Mucosa of descending colon (tissue), 3 donors: Measurements from ENCODE around the gene TMPRSS3. TPM values are rescaled to one million over a fixed set of nuclear protein-coding genes. Genes with fewer than 3 reads are reported as not detected.

Source experiments
- ATAC-seq: fragments of 200-7000 bp; cut with Tn5 transposase; one replicate; pipeline ENCODE4 v1.9.1; 2020; ENCODE audit warnings: mild to moderate bottlenecking, moderate library complexity
- DNase-seq, 3 donors: peaks; one replicate each; pipeline ENCODE4 v3.0.0-alpha.2; 2020
- H3K36me3 ChIP-seq: fragments of 200-600 bp; one replicate; pipeline ENCODE4 v1.8.0; 2021; ENCODE audit warnings: low read depth, mild to moderate bottlenecking
- H3K4me1 ChIP-seq: fragments of 200-600 bp; one replicate; pipeline ENCODE4 v1.8.0; 2021; ENCODE audit warnings: low read depth, mild to moderate bottlenecking
- H3K4me3 ChIP-seq: fragments of 200-600 bp; one replicate; pipeline ENCODE4 v1.8.0; 2021; ENCODE audit warnings: mild to moderate bottlenecking
- H3K9me3 ChIP-seq: fragments of 200-600 bp; one replicate; pipeline ENCODE4 v1.8.0; 2021; ENCODE audit warnings: mild to moderate bottlenecking
- intact Hi-C, 2 donors: fragments of 100-400 bp; cut with DNase I in 1 of 2; cut with micrococcal nuclease in 1 of 2; formaldehyde crosslinking; loops; one replicate each; pipeline versions ENCODE4 v1.11.0 to v1.11.1; 2022; cut with DNase I, micrococcal nuclease
- total RNA-seq, 3 donors: library from RNA; stranded (reverse); fragmentation: NEBNext Ultra II Directional in 2 of 3; extraction: Animal tissue kit (Norgen Biotek cat#: 25700) in 2 of 3; gene quantifications; one replicate each; pipeline versions ENCODE4 v1.2.1 to v1.2.4, GENCODE V29; 2021 to 2023
- TF ChIP-seq, protein P1 (sequence below): fragments of 200-600 bp; IDR thresholded peaks from one replicate; pipeline ENCODE4 v1.8.0; 2022; ENCODE audit warnings: antibody characterized with exemption, mild to moderate bottlenecking
- donor health status: DM: no; HTN: no; CAD: no; lungs with moderate emphysema.
- donor health status: DM: no; HTN: no; CAD: no.
- donor health status: DM: no; HTN: yes; CAD: no.

Gene TMPRSS3
- total RNA-seq, 3 donors from 2014 or later: 0.35 to 0.72 (median 0.69) TPM

DNA sequence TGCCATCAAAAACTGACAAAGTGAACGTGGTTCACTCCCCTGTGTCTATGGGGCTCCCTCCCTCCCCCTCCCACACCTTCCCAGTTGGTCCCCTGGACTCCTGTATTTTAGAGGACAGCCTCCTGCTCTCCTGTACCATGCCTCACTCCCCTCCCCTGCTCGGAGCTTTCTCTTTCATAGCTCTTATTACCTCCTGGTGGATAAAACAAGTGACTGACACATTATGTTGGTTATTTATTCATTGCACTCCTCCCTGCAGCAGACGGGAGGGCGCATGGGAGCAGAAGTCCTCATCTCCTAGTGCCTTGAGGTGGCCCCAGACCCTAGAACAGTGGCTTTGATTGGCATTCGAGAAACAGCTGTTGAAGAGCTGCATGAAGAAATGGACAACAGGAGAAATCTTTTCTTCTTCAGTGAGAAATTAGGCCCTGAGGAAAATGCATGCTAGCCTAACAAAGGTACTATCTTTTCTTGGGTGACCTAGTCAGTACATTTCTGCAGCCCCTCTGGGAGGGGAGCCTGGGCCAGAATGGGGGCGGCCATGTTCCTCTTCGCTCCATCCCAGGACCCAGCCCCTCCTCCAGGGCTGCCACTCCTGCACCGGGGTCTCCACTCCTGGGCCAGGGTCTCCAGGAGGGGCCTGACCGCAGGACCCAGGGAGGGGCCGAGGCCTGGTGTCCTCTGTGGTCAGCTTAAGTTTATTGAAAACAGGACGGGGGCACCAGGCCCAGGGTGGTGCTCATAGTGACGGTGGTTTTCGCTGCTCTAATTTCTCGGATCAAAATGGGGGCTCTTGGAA is 28.3 kb downstream of the TMPRSS3 start:
- TF ChIP-seq, protein P1, sequence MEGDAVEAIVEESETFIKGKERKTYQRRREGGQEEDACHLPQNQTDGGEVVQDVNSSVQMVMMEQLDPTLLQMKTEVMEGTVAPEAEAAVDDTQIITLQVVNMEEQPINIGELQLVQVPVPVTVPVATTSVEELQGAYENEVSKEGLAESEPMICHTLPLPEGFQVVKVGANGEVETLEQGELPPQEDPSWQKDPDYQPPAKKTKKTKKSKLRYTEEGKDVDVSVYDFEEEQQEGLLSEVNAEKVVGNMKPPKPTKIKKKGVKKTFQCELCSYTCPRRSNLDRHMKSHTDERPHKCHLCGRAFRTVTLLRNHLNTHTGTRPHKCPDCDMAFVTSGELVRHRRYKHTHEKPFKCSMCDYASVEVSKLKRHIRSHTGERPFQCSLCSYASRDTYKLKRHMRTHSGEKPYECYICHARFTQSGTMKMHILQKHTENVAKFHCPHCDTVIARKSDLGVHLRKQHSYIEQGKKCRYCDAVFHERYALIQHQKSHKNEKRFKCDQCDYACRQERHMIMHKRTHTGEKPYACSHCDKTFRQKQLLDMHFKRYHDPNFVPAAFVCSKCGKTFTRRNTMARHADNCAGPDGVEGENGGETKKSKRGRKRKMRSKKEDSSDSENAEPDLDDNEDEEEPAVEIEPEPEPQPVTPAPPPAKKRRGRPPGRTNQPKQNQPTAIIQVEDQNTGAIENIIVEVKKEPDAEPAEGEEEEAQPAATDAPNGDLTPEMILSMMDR: no peak
- DNase-seq (peak in 1 of 3 donors; percentile 41), ATAC-seq (peak; percentile 54)
- Histone ChIP-seq H3K4me1 (peaks cover 18% of the 10 kb centered on the region), H3K4me3 (no peak overlapping the region), H3K9me3 (no peaks in the 10 kb centered on the region), H3K36me3 (no peaks in the 10 kb centered on the region)
- intact Hi-C loops: no loop called here

DNA sequence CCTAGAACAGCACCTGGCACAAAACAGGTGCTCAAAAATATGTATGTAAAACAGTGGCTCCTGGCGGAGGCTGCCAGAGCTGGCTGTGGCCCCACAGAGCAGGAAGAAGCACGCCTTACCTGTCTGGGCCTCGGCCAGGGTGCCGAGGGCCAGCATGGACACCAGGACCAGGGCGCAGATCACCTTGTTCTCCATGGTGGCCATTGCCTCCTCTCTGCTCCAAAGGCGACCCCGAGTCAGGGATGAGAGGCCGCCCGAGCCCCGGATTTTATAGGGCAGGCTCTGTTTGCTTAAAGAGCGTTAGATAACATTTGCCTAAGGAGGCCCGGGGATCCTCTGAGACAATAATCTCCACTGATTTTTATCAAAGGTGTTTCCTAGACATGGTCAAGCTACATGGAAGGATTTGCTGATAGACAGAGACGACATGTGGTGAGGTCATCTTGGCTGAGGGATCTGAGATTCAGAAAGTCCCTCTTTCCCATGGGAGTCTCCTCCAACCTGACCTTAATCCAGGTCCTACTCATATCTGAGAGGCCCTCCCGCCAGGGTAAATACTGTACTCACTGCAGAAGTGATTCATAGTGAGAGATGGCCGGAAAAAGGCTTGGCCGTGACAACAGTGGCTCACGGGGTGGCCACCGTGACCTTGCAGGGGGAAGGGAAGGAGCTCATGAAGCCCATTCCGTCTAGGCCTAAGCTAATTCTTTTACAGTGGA is 29.4 kb downstream of the TMPRSS3 start, which contains the start of gene TFF1:
TFF1 (minus strand) TSS at position 244 of the 719 bp plus-strand sequence; CDS start at position 204, 40 bp downstream.
- DNase-seq (peak; percentile 63 to 66 (median 64)), ATAC-seq (peak; percentile 88)
- Histone ChIP-seq H3K9me3 (no peaks in the 10 kb centered on the region), H3K36me3 (no peaks in the 10 kb centered on the region), H3K4me1 (peaks cover 18% of the 10 kb centered on the region), H3K4me3 (no peak within 1 kb of the TSS)
- TF ChIP-seq, protein P1: no peak
- intact Hi-C loops: no loop called here

DNA sequence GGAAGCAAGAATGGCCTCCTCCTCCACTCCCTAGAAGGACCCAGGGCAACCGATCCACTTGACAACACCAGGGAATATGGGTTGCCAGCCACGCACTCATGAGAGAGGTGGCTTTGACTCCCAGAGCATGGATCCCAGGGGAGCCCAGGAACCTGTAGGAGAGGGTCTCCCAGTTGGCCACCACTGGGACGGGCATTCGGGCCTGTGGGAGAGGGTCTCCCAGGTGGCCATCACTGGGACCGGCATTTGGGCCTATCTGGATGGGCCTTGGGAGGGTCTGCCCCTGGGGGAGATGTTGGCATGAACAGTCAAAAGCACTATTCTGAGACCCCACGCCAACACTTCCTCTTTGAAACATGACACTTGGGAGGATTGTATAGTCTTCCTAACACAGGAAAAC is 30.1 kb downstream of the TMPRSS3 start:
- no peaks in the 10 kb centered on the region for H3K9me3 ChIP-seq
- intact Hi-C loops: no loop called here
- no peak overlapping the region for H3K4me3 ChIP-seq
- ATAC-seq (no peak), DNase-seq (peak in 1 of 3 donors; percentile 16)
- no peaks in the 10 kb centered on the region for H3K36me3 ChIP-seq
- peaks cover 18% of the 10 kb centered on the region for H3K4me1 ChIP-seq
- TF ChIP-seq, protein P1: no peak

DNA sequence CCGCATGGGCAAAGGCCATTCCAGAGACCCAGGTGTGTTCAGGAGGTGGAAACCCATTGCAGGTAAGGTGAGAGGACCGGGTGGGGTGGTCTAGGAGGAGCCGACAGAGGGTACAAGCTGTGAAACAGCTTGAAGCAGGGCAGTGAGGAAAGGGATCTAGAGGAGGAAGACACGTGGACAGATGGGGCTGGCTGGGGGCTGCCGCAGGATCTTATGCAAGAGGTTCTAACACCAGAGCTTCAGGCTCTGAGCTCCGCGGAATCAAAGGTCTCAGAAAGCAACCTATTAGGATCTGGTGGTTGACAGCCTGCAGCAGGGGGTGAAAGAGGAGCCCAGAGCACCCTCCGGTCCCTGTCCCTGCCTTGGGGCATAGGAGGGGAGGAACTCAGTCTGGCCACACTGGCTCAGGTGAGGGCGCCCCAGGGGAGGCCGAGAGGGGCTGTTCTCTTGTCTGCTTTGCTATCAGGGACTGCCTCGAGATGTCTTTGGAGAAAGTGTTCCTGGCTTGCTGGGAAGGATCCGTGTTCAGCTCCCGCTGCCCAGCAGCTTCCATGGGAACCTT is 31.5 kb downstream of the TMPRSS3 start:
- Histone ChIP-seq H3K9me3 (no peaks in the 10 kb centered on the region), H3K36me3 (no peaks in the 10 kb centered on the region), H3K4me1 (peaks cover 18% of the 10 kb centered on the region), H3K4me3 (no peak overlapping the region)
- intact Hi-C loops: no loop called here
- ATAC-seq (no peak), DNase-seq (peak in 1 of 3 donors; percentile 43)
- TF ChIP-seq, protein P1: no peak

DNA sequence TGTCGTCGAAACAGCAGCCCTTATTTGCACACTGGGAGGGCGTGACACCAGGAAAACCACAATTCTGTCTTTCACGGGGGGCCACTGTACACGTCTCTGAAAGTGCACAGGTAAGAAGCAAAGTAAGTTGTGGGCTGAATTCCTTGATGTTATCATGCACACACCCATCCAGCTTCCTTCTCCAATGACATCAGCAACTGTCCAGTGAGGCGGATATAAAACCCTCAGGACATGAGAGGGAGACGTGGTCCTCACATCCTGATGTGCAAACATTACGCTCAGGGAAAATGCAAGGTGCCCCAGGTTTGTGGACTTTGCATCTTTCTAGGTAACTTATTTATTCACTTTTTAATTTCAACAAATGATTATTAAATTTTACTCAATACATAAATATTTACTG is 32.5 kb downstream of the TMPRSS3 start:
- TF ChIP-seq, protein P1: no peak
- DNase-seq (peak in 1 of 3 donors; percentile 7), ATAC-seq (peak; percentile 13)
- Histone ChIP-seq H3K4me1 (peaks cover 18% of the 10 kb centered on the region), H3K36me3 (no peaks in the 10 kb centered on the region), H3K4me3 (no peak overlapping the region), H3K9me3 (no peaks in the 10 kb centered on the region)
- intact Hi-C loops: no loop called here
